CD4-positive, alpha-beta T cell (primary cell): Measurements from ENCODE around the gene OR52K2. TPM values are rescaled to one million over a fixed set of nuclear protein-coding genes. Genes with fewer than 3 reads are reported as not detected.
"Not testable (repeated sequence)": the region's sequence is repeated elsewhere in the genome, so short reads cannot be mapped to it uniquely, and the experiment has no call there.

Experiments used
- ATAC-seq: fragments of 200-7000 bp; cut with Tn5 transposase; one replicate; pipeline ENCODE4 v1.10.0; 2022; ENCODE audit warnings: mild to moderate bottlenecking; ENCODE audit not compliant: poor library complexity
- CTCF ChIA-PET: fragments of 350-600 bp; sonication (Branson Sonifier 250); formaldehyde crosslinking; loops from one replicate; lab custom pipeline; 2021; ENCODE audit warnings: antibody characterized with exemption, inconsistent platforms; lab: Charles Lee
- POLR2A ChIA-PET: fragments of 350-600 bp; sonication (Branson Sonifier 250); formaldehyde crosslinking; loops from one replicate; lab custom pipeline; 2021; ENCODE audit warnings: antibody characterized with exemption, inconsistent platforms; lab: Charles Lee
- DNase-seq, 14 experiments: peaks; one replicate each; pipeline ENCODE4 v3.0.0-alpha.2; 2013 to 2020; ENCODE audit warnings: mixed read lengths in 2 of 14
- H3K27ac ChIP-seq, 2 donors: one replicate each; pipeline versions ENCODE4 v1.5.1 to v1.7.0; 2013; ENCODE audit warnings: low read length in 2 of 2, low read depth in 1 of 2, mild to moderate bottlenecking in 1 of 2
- H3K27me3 ChIP-seq, 2 experiments: 1 replicate in 1 of 2; 2 replicates in 1 of 2; pipeline versions ENCODE4 v1.6.1 to v1.7.0; 2013; ENCODE audit warnings: low read length in 2 of 2, control low read depth in 1 of 2, mild to moderate bottlenecking in 1 of 2, moderate library complexity in 1 of 2; ENCODE audit not compliant: insufficient read depth in 2 of 2, control insufficient read depth in 1 of 2
- H3K36me3 ChIP-seq: one replicate; pipeline ENCODE4 v1.6.1; 2013; ENCODE audit warnings: low read length, control low read depth; ENCODE audit not compliant: insufficient read depth
- H3K4me1 ChIP-seq: one replicate; pipeline ENCODE4 v1.6.1; 2013; ENCODE audit warnings: low read length, control low read depth; ENCODE audit not compliant: insufficient read depth
- H3K4me3 ChIP-seq: one replicate; pipeline ENCODE4 v1.5.1; 2013; ENCODE audit warnings: mild to moderate bottlenecking, low read length, moderate library complexity
- H3K9me3 ChIP-seq, 2 experiments: 1 replicate in 1 of 2; 2 replicates in 1 of 2; pipeline versions ENCODE4 v1.6.1 to v1.7.0; 2013; ENCODE audit warnings: low read length in 2 of 2, mild to moderate bottlenecking in 2 of 2, control low read depth in 1 of 2, moderate library complexity in 1 of 2; ENCODE audit not compliant: control insufficient read depth in 1 of 2, insufficient read depth in 1 of 2
- H3K27ac Mint-ChIP-seq: one replicate; pipeline ENCODE4 v1.8.0; 2020; ENCODE audit warnings: mixed read lengths
- H3K27me3 Mint-ChIP-seq: one replicate; pipeline ENCODE4 v1.8.0; 2021; ENCODE audit warnings: mixed read lengths
- H3K36me3 Mint-ChIP-seq: one replicate; pipeline ENCODE4 v1.8.0; 2021; ENCODE audit warnings: low read depth, mixed read lengths
- H3K4me1 Mint-ChIP-seq: one replicate; pipeline ENCODE4 v1.8.0; 2021; ENCODE audit warnings: low read depth, mixed read lengths
- H3K4me3 Mint-ChIP-seq: one replicate; pipeline ENCODE4 v1.8.0; 2020; ENCODE audit warnings: mild to moderate bottlenecking, mixed read lengths
- H3K9me3 Mint-ChIP-seq: one replicate; pipeline ENCODE4 v1.8.0; 2020; ENCODE audit warnings: mixed read lengths
- intact Hi-C, 2 experiments: fragments of 100-400 bp; cut with DNase I in 1 of 2; cut with micrococcal nuclease in 1 of 2; formaldehyde crosslinking; loops; one replicate each; pipeline versions ENCODE4 v1.15.1 to v1.9.0; 2023 to 2025; cut with DNase I, micrococcal nuclease
- total RNA-seq, 174 experiments: library from RNA in 2 of 174; stranded (reverse) in 2 of 174; gene quantifications; one replicate each; pipeline ENCODE4 v1.2.3 and lab custom pipeline; 2021 to 2026
- TF ChIP-seq, protein P1 (sequence below): fragments of 200-600 bp; IDR thresholded peaks from one replicate; pipeline ENCODE4 v1.8.0; 2022; ENCODE audit warnings: antibody characterized with exemption, mild to moderate bottlenecking

The OR52K2 gene
- total RNA-seq, 2 experiments from 2014 or later: not detected

- H3K9me3 Mint-ChIP-seq: no peaks in the 10 kb centered on the region
- intact Hi-C loops: no loop called here
- peaks cover 13% of the 10 kb centered on the region for H3K27me3 Mint-ChIP-seq
- ChIA-PET CTCF (no interaction called here), POLR2A (no interaction called here)
- H3K27ac Mint-ChIP-seq: no peak overlapping the region
- H3K4me1 Mint-ChIP-seq: no peaks in the 10 kb centered on the region
- Histone ChIP-seq H3K36me3 (no peaks in the 10 kb centered on the region), H3K4me1 (no peaks in the 10 kb centered on the region), H3K9me3 (no peaks in the 10 kb centered on the region), H3K27ac (no peak overlapping the region), H3K27me3 (peaks cover 4 to 5% of the 10 kb centered on the region in 2 experiments), H3K4me3 (no peak overlapping the region)
- no peak for DNase-seq
- no peak overlapping the region for H3K4me3 Mint-ChIP-seq
- TF ChIP-seq, protein P1, sequence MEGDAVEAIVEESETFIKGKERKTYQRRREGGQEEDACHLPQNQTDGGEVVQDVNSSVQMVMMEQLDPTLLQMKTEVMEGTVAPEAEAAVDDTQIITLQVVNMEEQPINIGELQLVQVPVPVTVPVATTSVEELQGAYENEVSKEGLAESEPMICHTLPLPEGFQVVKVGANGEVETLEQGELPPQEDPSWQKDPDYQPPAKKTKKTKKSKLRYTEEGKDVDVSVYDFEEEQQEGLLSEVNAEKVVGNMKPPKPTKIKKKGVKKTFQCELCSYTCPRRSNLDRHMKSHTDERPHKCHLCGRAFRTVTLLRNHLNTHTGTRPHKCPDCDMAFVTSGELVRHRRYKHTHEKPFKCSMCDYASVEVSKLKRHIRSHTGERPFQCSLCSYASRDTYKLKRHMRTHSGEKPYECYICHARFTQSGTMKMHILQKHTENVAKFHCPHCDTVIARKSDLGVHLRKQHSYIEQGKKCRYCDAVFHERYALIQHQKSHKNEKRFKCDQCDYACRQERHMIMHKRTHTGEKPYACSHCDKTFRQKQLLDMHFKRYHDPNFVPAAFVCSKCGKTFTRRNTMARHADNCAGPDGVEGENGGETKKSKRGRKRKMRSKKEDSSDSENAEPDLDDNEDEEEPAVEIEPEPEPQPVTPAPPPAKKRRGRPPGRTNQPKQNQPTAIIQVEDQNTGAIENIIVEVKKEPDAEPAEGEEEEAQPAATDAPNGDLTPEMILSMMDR: no peak
- no peaks in the 10 kb centered on the region for H3K36me3 Mint-ChIP-seq
- ATAC-seq: no peak
Observed at GRCh38 chr11:4481240-4481582, 32.1 kb downstream of the OR52K2 start.

DNA sequence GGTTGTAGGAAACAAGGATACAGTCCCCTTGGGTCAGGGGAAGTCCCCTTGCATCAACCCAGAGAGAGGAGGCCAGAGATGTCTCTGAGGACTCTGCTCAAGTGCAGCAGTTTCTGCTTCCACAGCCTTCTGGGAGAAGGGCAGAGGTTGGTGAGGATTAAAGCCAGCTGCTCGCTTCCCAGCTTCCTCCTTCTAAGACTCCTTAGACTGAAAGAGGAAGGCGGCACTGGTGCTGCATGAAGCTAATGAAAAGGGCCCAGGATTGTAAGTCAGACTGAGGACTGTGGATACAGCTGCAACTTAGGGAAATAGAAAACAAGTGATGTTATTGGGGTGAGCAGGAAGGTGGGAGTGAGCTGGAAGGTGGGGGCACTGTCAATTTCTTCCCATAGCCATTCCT, 33.4 kb downstream of the OR52K2 start, which contains the start of gene OR52K1:
OR52K1 (plus strand) TSS at position 202 of the 400 bp plus-strand sequence. CDS start 6,255 bp downstream, outside the sequence.
- TF ChIP-seq, protein P1: no peak
- H3K27ac Mint-ChIP-seq: no peak within 1 kb of the TSS
- H3K4me1 Mint-ChIP-seq: no peaks in the 10 kb centered on the region
- no peak within 1 kb of the TSS for H3K4me3 ChIP-seq
- H3K9me3 ChIP-seq: no peaks in the 10 kb centered on the region
- POLR2A ChIA-PET: no interaction called here
- H3K27me3 Mint-ChIP-seq: peaks cover 7% of the 10 kb centered on the region
- CTCF ChIA-PET: no interaction called here
- H3K36me3 ChIP-seq: no peaks in the 10 kb centered on the region
- no peaks in the 10 kb centered on the region for H3K36me3 Mint-ChIP-seq
- intact Hi-C loops: no loop called here
- no peak within 1 kb of the TSS for H3K27ac ChIP-seq
- no peak for ATAC-seq
- DNase-seq: peak in 2 of 14 experiments; percentile 13 to 16
- H3K27me3 ChIP-seq: peaks cover 4 to 5% of the 10 kb centered on the region in 2 experiments
- no peaks in the 10 kb centered on the region for H3K4me1 ChIP-seq
- no peaks in the 10 kb centered on the region for H3K9me3 Mint-ChIP-seq
- no peak within 1 kb of the TSS for H3K4me3 Mint-ChIP-seq

DNA sequence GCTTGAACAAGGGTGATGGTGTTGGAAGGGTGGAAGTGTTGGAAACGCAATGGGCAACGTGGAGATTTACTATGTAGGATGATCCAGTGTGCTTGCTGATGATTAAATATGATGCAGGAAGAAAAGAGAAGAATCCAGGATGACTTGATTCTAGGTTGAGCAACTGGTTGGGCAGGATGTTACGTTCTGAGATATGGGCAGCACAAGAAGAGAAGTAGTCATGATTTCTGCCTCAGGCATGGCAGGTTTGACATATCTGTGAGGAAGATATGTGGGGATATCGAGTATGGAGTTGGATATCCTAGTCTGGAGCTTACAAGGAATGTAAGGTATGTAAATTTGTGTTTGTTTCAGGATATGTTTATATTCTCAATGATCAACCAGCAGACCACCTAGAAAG, 35.2 kb downstream of the OR52K2 start:
- H3K36me3 ChIP-seq: no peaks in the 10 kb centered on the region
- intact Hi-C loops: no loop called here
- Mint-ChIP-seq H3K9me3 (no peaks in the 10 kb centered on the region), H3K27me3 (peaks cover 14% of the 10 kb centered on the region), H3K27ac (no peak overlapping the region), H3K36me3 (no peaks in the 10 kb centered on the region), H3K4me3 (no peak overlapping the region), H3K4me1 (no peaks in the 10 kb centered on the region)
- H3K9me3 ChIP-seq: no peaks in the 10 kb centered on the region
- peaks cover 4 to 5% of the 10 kb centered on the region in 2 experiments for H3K27me3 ChIP-seq
- no peaks in the 10 kb centered on the region for H3K4me1 ChIP-seq
- POLR2A ChIA-PET: no interaction called here
- no peak overlapping the region for H3K4me3 ChIP-seq
- ATAC-seq: no peak
- TF ChIP-seq, protein P1: no peak
- no peak for DNase-seq
- no peak overlapping the region for H3K27ac ChIP-seq
- CTCF ChIA-PET: no interaction called here

GRCh38 chr11:4491405-4491804, 42.3 kb downstream of the OR52K2 start:
- H3K36me3 ChIP-seq, DNase-seq, H3K27ac Mint-ChIP-seq, H3K27me3 ChIP-seq, H3K9me3 ChIP-seq, intact Hi-C loops, H3K27ac ChIP-seq, ATAC-seq, POLR2A ChIA-PET, H3K4me3 Mint-ChIP-seq, H3K36me3 Mint-ChIP-seq, H3K4me3 ChIP-seq, H3K4me1 Mint-ChIP-seq, H3K9me3 Mint-ChIP-seq, H3K4me1 ChIP-seq: not testable (repeated sequence)
- CTCF ChIA-PET: interaction anchor here (4.6 kb wide), 1 partner anchor 304 kb away, joined by 36 read pairs; no protein-coding TSS in a partner anchor
- H3K27me3 Mint-ChIP-seq: peaks cover 45% of the 10 kb centered on the region
